NCI-H1092 treated with DMSO at 0.1 percent for 48 hours (cell line): ENCODE results near the gene PPIL6.
"Not testable (repeated sequence)": the region's sequence is repeated elsewhere in the genome, so short reads cannot be mapped to it uniquely, and the experiment has no call there.

Experiments
- DNase-seq: peaks from one replicate; lab custom pipeline; 2025; lab: John Stamatoyannopoulos, UW

Gene PPIL6

GRCh38 chr6:109466212-109466923 lies 25.9 kb upstream of the PPIL6 start:
- no peak for DNase-seq

GRCh38 chr6:109465772-109466171 lies 25.3 kb upstream of the PPIL6 start:
- peak; percentile 92 for DNase-seq

GRCh38 chr6:109461733-109462526 lies 21.5 kb upstream of the PPIL6 start:
- no peak for DNase-seq

- DNase-seq, result not testable (repeated sequence)
Measured at GRCh38 chr6:109461205-109461604, 20.8 kb upstream of the PPIL6 start.

- no peak for DNase-seq
Measured at GRCh38 chr6:109460161-109460829, 19.9 kb upstream of the PPIL6 start.

GRCh38 chr6:109458774-109459531 lies 18.5 kb upstream of the PPIL6 start:
- no peak for DNase-seq

GRCh38 chr6:109457562-109457996 lies 17.2 kb upstream of the PPIL6 start:
- no peak for DNase-seq

- no peak for DNase-seq
Measured at GRCh38 chr6:109456710-109457561, 16.5 kb upstream of the PPIL6 start.

- peak; percentile 30 for DNase-seq
Measured at GRCh38 chr6:109456111-109456583, 15.7 kb upstream of the PPIL6 start.

- peak; percentile 52 for DNase-seq
Measured at GRCh38 chr6:109455437-109456110, 15.1 kb upstream of the PPIL6 start, which contains the start of gene MICAL1. TSS of gene MICAL1 (minus strand) at chr6:109455772. CDS start at chr6:109454196, 1,576 bp downstream.

- peak; percentile 69 for DNase-seq
Measured at GRCh38 chr6:109454496-109455436, 14.3 kb upstream of the PPIL6 start.

- peak; percentile 83 for DNase-seq
Measured at GRCh38 chr6:109453594-109454495, 13.4 kb upstream of the PPIL6 start.

- DNase-seq, result no peak
Measured at GRCh38 chr6:109453156-109453555, 12.7 kb upstream of the PPIL6 start.

GRCh38 chr6:109452181-109452580 lies 11.8 kb upstream of the PPIL6 start:
- no peak for DNase-seq

- no peak for DNase-seq
Measured at GRCh38 chr6:109451376-109451775, 10.9 kb upstream of the PPIL6 start.

- no peak for DNase-seq
Measured at GRCh38 chr6:109450801-109451200, 10.4 kb upstream of the PPIL6 start.

GRCh38 chr6:109449795-109450673 lies 9.6 kb upstream of the PPIL6 start:
- DNase-seq, result no peak
